H1 (cell line): ENCODE measurements around the gene PRKN. TPM values are rescaled to one million over a fixed set of nuclear protein-coding genes. Genes with fewer than 3 reads are reported as not detected.

Experiments used
- CTCF ChIA-PET: fragments of 300-600 bp; sonication (Branson Sonifier 250); formaldehyde crosslinking; loops from one replicate; lab custom pipeline; 2021; ENCODE audit not compliant: partially characterized antibody; lab: Charles Lee
- POLR2A ChIA-PET: fragments of 300-600 bp; sonication (Branson Sonifier 250); formaldehyde crosslinking; loops from one replicate; lab custom pipeline; 2021; ENCODE audit warnings: inconsistent platforms; ENCODE audit not compliant: partially characterized antibody; lab: Charles Lee
- DNase-seq, 2 experiments: peaks; one replicate each; pipeline versions ENCODE4 v3.0.0 to v3.0.0-alpha.2; 2010 to 2022; ENCODE audit warnings: low spot score in 2 of 2, low read depth in 1 of 2, mixed read lengths in 1 of 2
- FAIRE-seq: peaks from 2 replicates; lab custom pipeline; 2011; peaks lifted over from hg19 to GRCh38; lab: Jason Lieb, UNC
- H2AFZ ChIP-seq: 2 replicates; pipeline ENCODE4 v1.8.1; 2012; ENCODE audit warnings: low read length, inconsistent platforms
- H2AK5ac ChIP-seq: 2 replicates; pipeline ENCODE4 v1.6.1; 2013; ENCODE audit warnings: low read depth, low read length
- H2BK120ac ChIP-seq: replicated peaks from 2 replicates; pipeline ENCODE3; 2013; ENCODE audit warnings: low read depth, low read length, inconsistent platforms
- H2BK12ac ChIP-seq: 2 replicates; pipeline ENCODE4 v1.6.1; 2013; ENCODE audit warnings: low read depth, low read length
- H2BK15ac ChIP-seq: 2 replicates; pipeline ENCODE4 v1.6.1; 2013; ENCODE audit warnings: low read length
- H2BK20ac ChIP-seq: 2 replicates; pipeline ENCODE4 v1.6.1; 2013; ENCODE audit warnings: low read length
- H2BK5ac ChIP-seq: 2 replicates; pipeline ENCODE4 v1.6.1; 2013; ENCODE audit warnings: low read depth, low read length
- H3K14ac ChIP-seq: 2 replicates; pipeline ENCODE4 v1.6.1; 2013; ENCODE audit warnings: inconsistent platforms; ENCODE audit not compliant: insufficient read length
- H3K18ac ChIP-seq: 2 replicates; pipeline ENCODE4 v1.6.1; 2013; ENCODE audit warnings: low read length; ENCODE audit errors: extremely low read depth
- H3K23ac ChIP-seq: 2 replicates; pipeline ENCODE4 v1.6.1; 2013; ENCODE audit warnings: inconsistent platforms; ENCODE audit not compliant: insufficient read length
- H3K23me2 ChIP-seq: 2 replicates; pipeline ENCODE4 v1.6.1; 2013; ENCODE audit warnings: low read depth, low read length
- H3K27ac ChIP-seq: 2 replicates; pipeline ENCODE4 v1.6.1; 2011; ENCODE audit warnings: low read depth, low read length, inconsistent platforms
- H3K27me3 ChIP-seq, 4 experiments: replicated peaks in 1 of 4; 1 replicate in 1 of 4; 2 replicates in 3 of 4; pipeline versions ENCODE4 v1.6.1 to v1.8.1; 2011 to 2013; ENCODE audit warnings: low read length in 3 of 4, mild to moderate bottlenecking in 3 of 4, inconsistent platforms in 2 of 4, mixed read lengths in 2 of 4, moderate library complexity in 1 of 4; ENCODE audit not compliant: control insufficient read depth in 3 of 4, insufficient read depth in 3 of 4; ENCODE audit errors: extremely low read depth in 1 of 4
- H3K36me3 ChIP-seq, 4 experiments: 2 replicates each; pipeline versions ENCODE4 v1.6.1 to v1.8.1; 2011 to 2013; ENCODE audit warnings: mild to moderate bottlenecking in 4 of 4, low read length in 3 of 4, moderate library complexity in 2 of 4, control low read depth in 1 of 4, inconsistent platforms in 1 of 4; ENCODE audit not compliant: insufficient read depth in 4 of 4, control insufficient read depth in 2 of 4
- H3K4ac ChIP-seq: replicated peaks from 2 replicates; pipeline ENCODE3; 2013; ENCODE audit warnings: low read length, low read depth, mixed read lengths, inconsistent platforms; ENCODE audit not compliant: insufficient read length
- H3K4me1 ChIP-seq, 4 experiments: replicated peaks in 1 of 4; 1 replicate in 1 of 4; 2 replicates in 3 of 4; pipeline versions ENCODE4 v1.6.1 to v1.8.1; 2011 to 2013; ENCODE audit warnings: low read length in 3 of 4, inconsistent platforms in 2 of 4, mixed read lengths in 1 of 4; ENCODE audit not compliant: insufficient read depth in 4 of 4, control insufficient read depth in 3 of 4
- H3K4me2 ChIP-seq, 2 experiments: 2 replicates each; pipeline versions ENCODE4 v1.6.1 to v1.8.1; 2011 to 2013; ENCODE audit warnings: low read depth in 2 of 2, low read length in 2 of 2, control low read depth in 1 of 2, inconsistent platforms in 1 of 2, mild to moderate bottlenecking in 1 of 2; ENCODE audit not compliant: insufficient read depth in 1 of 2
- H3K4me3 ChIP-seq, 4 experiments: fragments of 200-600, 300-600 bp in 1 of 4; sonication (generic), shearing (Covaris generic), sonication (Bioruptor Twin) in 1 of 4; 2 replicates each; pipeline versions ENCODE4 v1.5.1 to v1.8.1; 2011 to 2016; ENCODE audit warnings: low read length in 4 of 4, low read depth in 3 of 4, control low read depth in 2 of 4, inconsistent platforms in 2 of 4, mild to moderate bottlenecking in 2 of 4, mixed read lengths in 1 of 4, moderate library complexity in 1 of 4; ENCODE audit not compliant: insufficient read depth in 2 of 4; ENCODE audit errors: extremely low read depth in 1 of 4
- H3K56ac ChIP-seq: replicated peaks from 2 replicates; pipeline ENCODE3; 2013; ENCODE audit warnings: low read depth, mild to moderate bottlenecking, mixed read lengths, low read length, inconsistent platforms; ENCODE audit not compliant: insufficient read length
- H3K79me1 ChIP-seq: 2 replicates; pipeline ENCODE4 v1.6.1; 2013; ENCODE audit warnings: low read depth, low read length, control low read depth
- H3K79me2 ChIP-seq, 2 experiments: 2 replicates each; pipeline versions ENCODE4 v1.6.1 to v1.8.1; 2012 to 2013; ENCODE audit warnings: low read length in 2 of 2, mild to moderate bottlenecking in 2 of 2, inconsistent platforms in 1 of 2; ENCODE audit not compliant: insufficient read depth in 2 of 2, control insufficient read depth in 1 of 2
- H3K9ac ChIP-seq, 4 experiments: replicated peaks in 1 of 4; 1 replicate in 1 of 4; 2 replicates in 3 of 4; pipeline versions ENCODE4 v1.6.1 to v1.8.1; 2011 to 2013; ENCODE audit warnings: low read depth in 3 of 4, low read length in 3 of 4, control low read depth in 2 of 4, mild to moderate bottlenecking in 2 of 4, moderate library complexity in 2 of 4, inconsistent platforms in 1 of 4; ENCODE audit errors: extremely low read depth in 1 of 4
- H3K9me3 ChIP-seq, 2 experiments: 2 replicates each; pipeline versions ENCODE4 v1.6.1 to v1.8.1; 2012 to 2013; ENCODE audit warnings: mild to moderate bottlenecking in 2 of 2, moderate library complexity in 2 of 2, control low read depth in 1 of 2, inconsistent platforms in 1 of 2, low read depth in 1 of 2, low read length in 1 of 2, mixed read lengths in 1 of 2; ENCODE audit not compliant: insufficient read depth in 2 of 2
- H4K20me1 ChIP-seq, 2 experiments: replicated peaks in 1 of 2; 2 replicates each; pipeline versions ENCODE3 to v1.8.1; 2011 to 2013; ENCODE audit warnings: inconsistent platforms in 2 of 2, low read length in 2 of 2, mild to moderate bottlenecking in 1 of 2; ENCODE audit not compliant: insufficient read depth in 2 of 2, control insufficient read depth in 1 of 2
- H4K5ac ChIP-seq: 2 replicates; pipeline ENCODE4 v1.6.1; 2013; ENCODE audit warnings: low read length, low read depth, mixed read lengths, inconsistent platforms; ENCODE audit not compliant: insufficient read length
- H4K8ac ChIP-seq: 2 replicates; pipeline ENCODE4 v1.8.0; 2013; ENCODE audit warnings: mild to moderate bottlenecking, moderate library complexity, low read length, inconsistent platforms; ENCODE audit not compliant: insufficient read depth; ENCODE audit errors: extremely low read depth
- H4K91ac ChIP-seq: replicated peaks from 2 replicates; pipeline ENCODE3; 2013; ENCODE audit warnings: low read length, mixed read lengths, inconsistent platforms; ENCODE audit not compliant: insufficient read length
- ATF2 ChIP-seq: IDR thresholded peaks from 2 replicates; pipeline ENCODE4 v1.6.1; 2012; ENCODE audit warnings: low read length, inconsistent platforms
- ATF3 ChIP-seq: IDR thresholded peaks from 2 replicates; pipeline ENCODE4 v1.6.1; 2011; ENCODE audit warnings: low read depth, mild to moderate bottlenecking, low read length; ENCODE audit not compliant: insufficient read depth
- BCL11A ChIP-seq, 2 experiments: IDR thresholded peaks; one replicate each; pipeline ENCODE4 v1.6.1; 2011; ENCODE audit warnings: low read depth in 2 of 2, low read length in 2 of 2, mild to moderate bottlenecking in 2 of 2
- CHD1 ChIP-seq: IDR thresholded peaks from 2 replicates; pipeline ENCODE4 v1.6.1; 2012; ENCODE audit warnings: low read depth, low read length, improper control_type of control experiment
- GTF2F1 ChIP-seq: IDR thresholded peaks from 2 replicates; pipeline ENCODE4 v1.6.1; 2012; ENCODE audit warnings: low read depth, low read length, improper control_type of control experiment, borderline replicate concordance
- NRF1 ChIP-seq: IDR thresholded peaks from 2 replicates; pipeline ENCODE4 v1.6.1; 2011; ENCODE audit warnings: mild to moderate bottlenecking, low read depth, low read length, improper control_type of control experiment
- POU5F1 ChIP-seq: IDR thresholded peaks from 2 replicates; pipeline ENCODE4 v1.6.1; 2011; ENCODE audit warnings: low read depth, mild to moderate bottlenecking, low read length, moderate library complexity
- SIX5 ChIP-seq: IDR thresholded peaks from 2 replicates; pipeline ENCODE4 v1.6.1; 2011; ENCODE audit warnings: mild to moderate bottlenecking, low read depth, low read length
- TEAD4 ChIP-seq: IDR thresholded peaks from 2 replicates; pipeline ENCODE4 v1.6.1; 2012; ENCODE audit warnings: low read depth, low read length, inconsistent platforms, mixed read lengths
- USF2 ChIP-seq: IDR thresholded peaks from 2 replicates; pipeline ENCODE4 v1.6.1; 2011; ENCODE audit warnings: low read length, improper control_type of control experiment
- YY1 ChIP-seq: IDR thresholded peaks from 2 replicates; pipeline ENCODE4 v1.6.1; 2011; ENCODE audit warnings: low read depth, mild to moderate bottlenecking, low read length
- ZNF274 ChIP-seq: IDR thresholded peaks from 2 replicates; pipeline ENCODE4 v1.7.0; 2012; ENCODE audit warnings: low read length, borderline replicate concordance; ENCODE audit errors: extremely low read depth
- WGBS, 2 experiments: shearing (Covaris generic) in 1 of 2; methylation state at CpG; one replicate each; pipeline versions ENCODE4 v1.1.6 to v1.1.7; 2013 to 2015; ENCODE audit warnings: low lambda C conversion rate in 2 of 2, mixed read lengths in 2 of 2, inconsistent platforms in 1 of 2, low coverage in 1 of 2, missing lambda C conversion rate in 1 of 2; ENCODE audit not compliant: insufficient replicate concordance in 2 of 2, insufficient coverage in 1 of 2, insufficient read length in 1 of 2; ENCODE audit errors: extremely low coverage in 1 of 2, missing lambda C conversion rate in 1 of 2; 5-methylcytosine and 5-hydroxymethylcytosine counted together
- polyA plus RNA-seq, 7 experiments: library from polyadenylated mRNA; depleted of rRNA in 3 of 7; stranded (reverse) in 5 of 7; unstranded in 2 of 7; fragments of >200 nt in 5 of 7; fragments of 200-250 nt in 2 of 7; gene quantifications; 1 replicate in 5 of 7; 2 replicates in 1 of 7; 4 replicates in 1 of 7; pipeline versions ENCODE4 v1.2.1 to v1.2.3, GENCODE V29; 2011 to 2013; ENCODE audit warnings: missing spikeins in 2 of 7, mixed read lengths in 2 of 7
- total RNA-seq: library from RNA; stranded (reverse); fragmentation: NEBNext Ultra II Directional; extraction: Animal tissue kit (Norgen Biotek cat#: 25700); gene quantifications from 2 replicates; pipeline ENCODE4 v1.2.1, GENCODE V29; 2021

PRKN gene
- total and polyA plus RNA-seq, 2 of the 8 experiments (the other 6 are each of a cell fraction or from before 2014, with no cell fraction given), result 0.13 to 0.29 TPM

GRCh38 chr6:161745128-161745527 lies 982.4 kb downstream of the PRKN start:
- Histone ChIP-seq H3K27ac (no peak overlapping the region), H2BK12ac (no peak overlapping the region), H3K4me3 (no peak overlapping the region), H3K4ac (no peak overlapping the region), H3K4me2 (no peak overlapping the region), H2AK5ac (no peak overlapping the region), H4K20me1 (no peaks in the 10 kb centered on the region), H3K23ac (no peak overlapping the region), H3K4me1 (no peaks in the 10 kb centered on the region), H3K79me2 (no peaks in the 10 kb centered on the region), H3K18ac (no peak overlapping the region), H2BK20ac (no peak overlapping the region), H3K23me2 (no peaks in the 10 kb centered on the region), H3K27me3 (no peaks in the 10 kb centered on the region), H3K9me3 (no peaks in the 10 kb centered on the region), H4K5ac (no peak overlapping the region), H4K91ac (no peak overlapping the region), H3K14ac (no peak overlapping the region), H2BK120ac (no peak overlapping the region), H2BK5ac (no peak overlapping the region), H3K56ac (no peak overlapping the region), H4K8ac (no peak overlapping the region), H3K36me3 (no peaks in the 10 kb centered on the region), H2AFZ (no peak overlapping the region), H3K9ac (no peak overlapping the region), H3K79me1 (no peaks in the 10 kb centered on the region), H2BK15ac (no peak overlapping the region)
- no peak for DNase-seq
- 92% methylated on average over 2 of the region's 2 CpGs; no CpG with 5 or more reads in 1 of the 2 experiments for WGBS, 2 experiments
- ChIA-PET POLR2A (no interaction called here), CTCF (interaction anchor here (0.7 to 1.6 kb wide), 9 partner anchors 9 to 502 kb away, joined by 3 to 8 read pairs (median 3); no protein-coding TSS in a partner anchor)
- no peak for FAIRE-seq
- TF ChIP-seq CHD1 (no peak), BCL11A (IDR thresholded peaks at IDR 0.05; ENCODE audit: low read depth in 2 of 2, low read length in 2 of 2) (no peak), TEAD4 (no peak), ZNF274 (no peak), POU5F1 (no peak), NRF1 (no peak), ATF3 (no peak), SIX5 (no peak), ATF2 (no peak), USF2 (no peak), GTF2F1 (no peak), YY1 (no peak)
